Right atrium auricular region (tissue), 2 donors: ENCODE data around the gene RPS10. TPM values are rescaled to one million over a fixed set of nuclear protein-coding genes. Genes with fewer than 3 reads are reported as not detected.
A peak's percentile ranks its signal among the peaks of the same experiment; 100 is the strongest.

Experiments used
- DNase-seq: peaks from one replicate; pipeline ENCODE4 v3.0.0-alpha.2; 2019; ENCODE audit warnings: low spot score
- H3K27ac ChIP-seq, 2 donors: fragments of 200-600 bp; sonication (generic); 1 replicate in 1 of 2; 2 replicates in 1 of 2; pipeline ENCODE4 v1.5.1; 2016 to 2019
- H3K27me3 ChIP-seq, 2 donors: fragments of 200-600 bp; sonication (generic); one replicate each; pipeline versions ENCODE4 v1.5.1 to v1.6.0; 2017 to 2019
- H3K36me3 ChIP-seq: fragments of 200-600 bp; sonication (generic); one replicate; pipeline ENCODE4 v1.5.1; 2016
- H3K4me1 ChIP-seq, 2 donors: fragments of 200-600 bp; sonication (generic); one replicate each; pipeline versions ENCODE4 v1.5.1 to v1.6.0; 2017 to 2019
- H3K4me3 ChIP-seq, 2 donors: fragments of 200-600 bp; sonication (generic); 1 replicate in 1 of 2; 2 replicates in 1 of 2; pipeline ENCODE4 v1.5.1; 2017 to 2019; ENCODE audit warnings: mild to moderate bottlenecking in 1 of 2, moderate library complexity in 1 of 2
- H3K9me3 ChIP-seq, 2 donors: fragments of 200-600 bp; sonication (generic); one replicate each; pipeline ENCODE4 v1.5.1; 2019
- total RNA-seq, 2 donors: library from RNA; depleted of rRNA; stranded (reverse); fragments of >200 nt; gene quantifications; one replicate each; pipeline ENCODE4 v1.1.0, GENCODE V29; 2016
- TF ChIP-seq, protein P1 (sequence below), 2 donors: fragments of 200-600 bp; sonication (generic); IDR thresholded peaks; one replicate each; pipeline ENCODE4 v1.5.1; 2019; ENCODE audit warnings: antibody characterized with exemption in 2 of 2

The RPS10 gene
- total RNA-seq, 2 donors from 2014 or later: 830 to 2,258 TPM

DNA sequence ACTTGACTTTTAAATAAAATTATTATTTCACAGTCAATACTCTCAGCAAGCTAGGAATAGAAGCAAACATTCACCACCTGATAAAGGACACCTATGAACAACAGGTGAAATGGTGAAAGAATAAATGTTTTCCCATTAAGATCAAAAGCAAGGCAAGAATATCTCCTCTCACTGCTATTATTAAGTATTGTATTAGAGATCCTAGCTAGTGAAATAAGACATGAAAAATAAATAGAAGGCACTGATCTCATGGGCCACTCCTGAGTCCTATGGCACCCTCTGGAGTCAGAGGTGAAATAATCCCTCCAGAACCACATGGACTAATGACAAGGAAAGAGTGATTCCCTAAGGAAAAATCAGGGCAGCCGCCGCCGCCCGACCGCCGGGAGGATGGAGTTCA is 29.4 kb downstream of the RPS10 start:
- no peak overlapping the region for H3K27ac ChIP-seq
- H3K4me3 ChIP-seq: no peak overlapping the region
- DNase-seq: no peak
- no peaks in the 10 kb centered on the region for H3K27me3 ChIP-seq
- TF ChIP-seq, protein P1, sequence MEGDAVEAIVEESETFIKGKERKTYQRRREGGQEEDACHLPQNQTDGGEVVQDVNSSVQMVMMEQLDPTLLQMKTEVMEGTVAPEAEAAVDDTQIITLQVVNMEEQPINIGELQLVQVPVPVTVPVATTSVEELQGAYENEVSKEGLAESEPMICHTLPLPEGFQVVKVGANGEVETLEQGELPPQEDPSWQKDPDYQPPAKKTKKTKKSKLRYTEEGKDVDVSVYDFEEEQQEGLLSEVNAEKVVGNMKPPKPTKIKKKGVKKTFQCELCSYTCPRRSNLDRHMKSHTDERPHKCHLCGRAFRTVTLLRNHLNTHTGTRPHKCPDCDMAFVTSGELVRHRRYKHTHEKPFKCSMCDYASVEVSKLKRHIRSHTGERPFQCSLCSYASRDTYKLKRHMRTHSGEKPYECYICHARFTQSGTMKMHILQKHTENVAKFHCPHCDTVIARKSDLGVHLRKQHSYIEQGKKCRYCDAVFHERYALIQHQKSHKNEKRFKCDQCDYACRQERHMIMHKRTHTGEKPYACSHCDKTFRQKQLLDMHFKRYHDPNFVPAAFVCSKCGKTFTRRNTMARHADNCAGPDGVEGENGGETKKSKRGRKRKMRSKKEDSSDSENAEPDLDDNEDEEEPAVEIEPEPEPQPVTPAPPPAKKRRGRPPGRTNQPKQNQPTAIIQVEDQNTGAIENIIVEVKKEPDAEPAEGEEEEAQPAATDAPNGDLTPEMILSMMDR (IDR thresholded peaks at IDR 0.05): no peak
- H3K4me1 ChIP-seq: peaks cover 0 to 14% of the 10 kb centered on the region in 2 donors
- H3K36me3 ChIP-seq: no peaks in the 10 kb centered on the region
- H3K9me3 ChIP-seq: peaks cover 0 to 3% of the 10 kb centered on the region in 2 donors

DNA sequence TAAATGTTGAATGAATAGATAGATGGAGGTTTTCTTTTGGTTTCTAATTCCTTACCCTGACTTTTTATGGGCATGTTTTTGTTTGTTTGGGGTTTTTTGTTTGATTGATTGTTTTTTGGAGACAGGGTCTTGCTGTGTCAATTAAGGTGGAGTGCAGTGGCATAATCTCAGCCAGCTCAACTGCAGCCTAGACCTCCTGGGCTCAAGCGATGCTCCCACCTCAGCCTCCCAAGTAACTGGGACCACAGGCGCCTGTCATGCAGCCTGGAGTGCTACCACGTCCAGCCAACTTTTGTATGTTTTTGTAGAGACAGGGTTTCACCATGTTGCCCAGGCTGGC is 31.9 kb downstream of the RPS10 start:
- Histone ChIP-seq H3K4me1 (peaks cover 0 to 32% of the 10 kb centered on the region in 2 donors), H3K27me3 (no peaks in the 10 kb centered on the region), H3K4me3 (no peak overlapping the region), H3K36me3 (no peaks in the 10 kb centered on the region), H3K9me3 (peaks cover 0 to 3% of the 10 kb centered on the region in 2 donors), H3K27ac (peak overlapping the region; percentile 88 to 95)
- DNase-seq: no peak
- TF ChIP-seq, protein P1 (IDR thresholded peaks at IDR 0.05): no peak

DNA sequence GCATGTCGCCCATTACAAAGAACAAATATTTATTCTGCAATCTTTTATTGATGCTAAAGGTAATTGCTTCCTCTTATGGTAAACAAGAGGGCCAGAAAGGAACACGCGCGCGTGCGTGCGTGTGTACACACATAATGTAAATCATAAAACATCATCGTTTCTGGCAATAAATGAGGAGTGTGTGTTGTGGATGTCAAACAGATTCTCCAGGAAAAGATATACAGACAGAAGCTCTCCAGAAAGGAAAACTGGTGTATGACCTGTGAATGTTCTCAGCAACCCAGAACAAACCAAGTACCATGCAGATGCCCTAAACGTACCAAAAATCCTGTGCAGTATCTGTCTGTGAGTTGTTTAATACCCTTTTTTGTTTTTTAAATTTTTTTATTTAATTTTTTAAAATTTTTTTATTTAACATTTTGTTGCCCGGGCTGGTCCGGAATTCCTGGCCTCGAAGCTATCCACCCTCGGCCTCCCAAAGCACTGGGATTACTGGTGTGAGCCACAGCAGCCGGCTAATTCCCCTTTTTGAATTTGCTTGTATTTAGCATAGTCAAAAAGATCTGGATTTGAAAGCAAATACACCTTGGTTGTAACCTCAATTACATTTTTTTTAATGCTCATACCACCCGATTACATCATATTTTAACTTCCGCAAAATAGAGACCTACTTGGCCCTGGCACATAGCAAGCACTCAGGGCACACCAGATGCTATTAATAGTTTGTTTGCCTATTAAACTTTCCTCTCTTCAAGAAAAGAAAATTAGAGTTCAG is 32.5 kb downstream of the RPS10 start:
- Histone ChIP-seq H3K4me1 (peaks cover 0 to 35% of the 10 kb centered on the region in 2 donors), H3K9me3 (peaks cover 0 to 3% of the 10 kb centered on the region in 2 donors), H3K36me3 (no peaks in the 10 kb centered on the region), H3K4me3 (peak overlapping the region; percentile 45 to 76), H3K27ac (peak overlapping the region; percentile 88 to 95), H3K27me3 (no peaks in the 10 kb centered on the region)
- TF ChIP-seq, protein P1 (IDR thresholded peaks at IDR 0.05): no peak
- no peak for DNase-seq

DNA sequence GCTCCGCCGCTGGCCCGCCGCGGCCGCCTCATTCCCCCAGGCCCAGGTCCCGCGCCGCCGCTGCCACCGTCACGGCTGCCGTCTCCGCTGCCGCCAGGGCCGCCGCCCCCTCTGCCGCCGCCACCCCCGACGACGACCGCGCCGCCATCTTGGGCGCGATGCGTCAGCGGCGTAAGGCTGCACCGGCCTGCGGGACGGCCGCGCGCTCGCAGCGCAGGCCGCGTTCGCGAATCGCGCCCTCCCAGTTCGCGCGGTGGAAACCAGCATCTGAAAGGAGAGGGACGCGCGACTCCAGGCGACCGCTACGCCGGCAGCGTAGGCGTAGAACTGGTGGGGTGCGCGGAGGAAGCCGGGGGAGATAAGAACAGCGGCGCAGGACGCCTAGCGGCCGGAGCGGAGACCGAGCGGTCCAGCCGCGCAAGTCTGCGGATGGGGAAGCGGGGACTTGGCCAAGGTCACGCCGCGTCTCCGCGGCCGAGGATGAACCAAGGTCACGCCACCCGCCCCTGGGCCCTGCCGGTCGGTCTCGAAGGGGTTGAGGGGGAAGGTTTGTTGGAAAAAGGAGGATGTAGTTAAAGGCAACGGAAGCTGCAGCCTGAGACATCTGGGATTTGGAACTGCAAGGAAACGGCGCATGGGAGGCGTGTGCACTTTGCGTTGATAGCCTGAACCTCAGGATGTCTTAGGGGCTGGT is 33.2 kb downstream of the RPS10 start, which contains the start of gene NUDT3:
Gene NUDT3, minus strand, starts transcription at position 173 of the 694 bp plus-strand sequence. CDS start 307 bp downstream, outside the sequence.
- Histone ChIP-seq H3K27ac (peak within 1 kb of the TSS; percentile 88 to 95), H3K36me3 (no peaks in the 10 kb centered on the region), H3K27me3 (no peaks in the 10 kb centered on the region), H3K4me3 (peak within 1 kb of the TSS; percentile 76 to 83), H3K4me1 (peaks cover 0 to 42% of the 10 kb centered on the region in 2 donors), H3K9me3 (peaks cover 0 to 3% of the 10 kb centered on the region in 2 donors)
- peak; percentile 93 for DNase-seq
- TF ChIP-seq, protein P1 (IDR thresholded peaks at IDR 0.05): peak; percentile 77 to 86

DNA sequence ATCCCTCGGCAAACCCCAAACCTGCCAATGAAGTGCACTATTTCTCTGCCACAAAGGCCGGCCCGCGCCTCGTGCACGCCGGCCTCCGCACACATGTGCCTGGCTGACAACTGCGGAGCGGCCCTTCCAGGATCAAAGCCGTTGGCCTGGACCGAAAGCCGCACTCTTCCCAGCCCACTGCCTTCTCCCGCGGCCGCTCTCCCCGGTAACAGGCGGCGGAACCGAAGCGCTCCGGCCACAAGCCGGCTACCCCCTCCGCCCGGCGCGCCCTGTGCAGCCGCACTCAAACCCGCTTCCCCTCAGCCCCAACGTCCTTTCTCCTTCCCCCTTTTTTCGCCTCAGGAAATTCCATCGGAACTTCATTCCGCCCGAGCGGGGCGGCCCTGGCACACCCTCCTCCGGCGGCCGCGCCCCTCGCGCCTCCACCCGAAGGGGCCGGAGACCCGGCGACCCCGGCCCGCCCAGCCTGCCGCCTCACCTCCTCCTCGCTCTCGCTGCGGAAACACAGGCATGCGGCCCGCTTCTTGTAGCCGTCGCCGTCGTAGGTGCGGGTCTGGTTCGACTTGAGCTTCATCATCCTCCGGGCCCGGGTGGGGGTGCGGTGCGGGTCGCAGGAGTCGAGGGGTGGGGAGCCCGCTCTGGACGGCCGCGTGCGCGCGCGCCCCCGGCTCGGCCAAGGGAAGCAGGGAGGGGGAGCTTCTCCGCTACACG is 33.9 kb downstream of the RPS10 start:
- TF ChIP-seq, protein P1 (IDR thresholded peaks at IDR 0.05): no peak
- Histone ChIP-seq H3K36me3 (no peaks in the 10 kb centered on the region), H3K27ac (peak overlapping the region; percentile 88 to 95), H3K4me3 (peak overlapping the region; percentile 76 to 83), H3K4me1 (peaks cover 0 to 45% of the 10 kb centered on the region in 2 donors), H3K9me3 (peaks cover 0 to 3% of the 10 kb centered on the region in 2 donors), H3K27me3 (no peaks in the 10 kb centered on the region)
- no peak for DNase-seq
